Measurements from ENCODE around the gene PDE4B.

PDE4B gene

GRCh38 chr1:66147226-66147835, 354.6 kb downstream of the PDE4B start:
- Histone ChIP-seq H3K4me3 (ENCODE audit: low read length) (no peak overlapping the region), H3K4me2 (ENCODE audit: low read length) (no peak overlapping the region), H3K4me1 (ENCODE audit: control insufficient read depth, insufficient read depth, low read length) (no peaks in the 10 kb centered on the region), H3K9ac (ENCODE audit: low read depth, low read length) (no peak overlapping the region), H3K27me3 (ENCODE audit: control insufficient read depth, insufficient read depth, low read length) (peaks cover 3% of the 10 kb centered on the region), H3K36me3 (ENCODE audit: insufficient read depth, low read length) (no peaks in the 10 kb centered on the region), H3K9me3 (replicated peaks; ENCODE audit: low read length) (no peaks in the 10 kb centered on the region)

- Histone ChIP-seq H3K9me3 (replicated peaks; ENCODE audit: low read length) (no peaks in the 10 kb centered on the region), H3K27me3 (ENCODE audit: control insufficient read depth, insufficient read depth, low read length) (no peaks in the 10 kb centered on the region), H3K4me3 (ENCODE audit: low read length) (no peak overlapping the region), H3K9ac (ENCODE audit: low read depth, low read length) (no peak overlapping the region), H3K4me1 (ENCODE audit: control insufficient read depth, insufficient read depth, low read length) (no peaks in the 10 kb centered on the region), H3K4me2 (ENCODE audit: low read length) (no peak overlapping the region), H3K36me3 (ENCODE audit: insufficient read depth, low read length) (no peaks in the 10 kb centered on the region)
Observed at GRCh38 chr1:66152034-66152433, 359.3 kb downstream of the PDE4B start.

- Histone ChIP-seq H3K4me1 (ENCODE audit: control insufficient read depth, insufficient read depth, low read length) (no peaks in the 10 kb centered on the region), H3K27me3 (ENCODE audit: control insufficient read depth, insufficient read depth, low read length) (no peaks in the 10 kb centered on the region), H3K4me2 (ENCODE audit: low read length) (no peak overlapping the region), H3K9me3 (replicated peaks; ENCODE audit: low read length) (no peaks in the 10 kb centered on the region), H3K36me3 (ENCODE audit: insufficient read depth, low read length) (no peaks in the 10 kb centered on the region), H3K4me3 (ENCODE audit: low read length) (no peak overlapping the region), H3K9ac (ENCODE audit: low read depth, low read length) (no peak overlapping the region)
Observed at GRCh38 chr1:66154394-66154793, 361.7 kb downstream of the PDE4B start.

DNA sequence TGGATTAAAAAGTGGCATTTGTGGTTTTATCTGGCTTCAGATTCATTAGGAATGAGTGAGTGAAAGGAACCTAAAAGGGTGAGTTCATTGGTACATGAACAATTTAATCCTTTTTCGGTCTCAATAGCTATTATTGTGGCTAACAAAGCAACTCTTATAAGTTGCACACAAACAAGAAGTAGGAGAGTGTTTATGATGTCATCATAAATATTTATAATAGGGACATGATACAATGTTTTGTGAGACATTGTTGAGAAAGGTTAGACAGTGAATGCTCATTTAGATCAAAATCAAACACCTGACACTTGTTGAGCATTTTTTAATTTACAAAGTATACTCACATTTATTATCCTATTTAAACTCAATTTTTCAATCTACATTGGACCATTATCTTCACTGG, 363.4 kb downstream of the PDE4B start:
- Histone ChIP-seq H3K4me2 (ENCODE audit: low read length) (no peak overlapping the region), H3K27me3 (ENCODE audit: control insufficient read depth, insufficient read depth, low read length) (no peaks in the 10 kb centered on the region), H3K9ac (ENCODE audit: low read depth, low read length) (no peak overlapping the region), H3K9me3 (replicated peaks; ENCODE audit: low read length) (no peaks in the 10 kb centered on the region), H3K4me3 (ENCODE audit: low read length) (no peak overlapping the region), H3K4me1 (ENCODE audit: control insufficient read depth, insufficient read depth, low read length) (no peaks in the 10 kb centered on the region), H3K36me3 (ENCODE audit: insufficient read depth, low read length) (no peaks in the 10 kb centered on the region)

- Histone ChIP-seq H3K9ac (ENCODE audit: low read depth, low read length) (no peak overlapping the region), H3K9me3 (replicated peaks; ENCODE audit: low read length) (no peaks in the 10 kb centered on the region), H3K4me2 (ENCODE audit: low read length) (no peak overlapping the region), H3K36me3 (ENCODE audit: insufficient read depth, low read length) (no peaks in the 10 kb centered on the region), H3K4me1 (ENCODE audit: control insufficient read depth, insufficient read depth, low read length) (no peaks in the 10 kb centered on the region), H3K4me3 (ENCODE audit: low read length) (no peak overlapping the region), H3K27me3 (ENCODE audit: control insufficient read depth, insufficient read depth, low read length) (no peaks in the 10 kb centered on the region)
Observed at GRCh38 chr1:66159800-66160199, 367.1 kb downstream of the PDE4B start.

GRCh38 chr1:66160719-66161118, 368.0 kb downstream of the PDE4B start:
- no peaks in the 10 kb centered on the region for H3K9me3 ChIP-seq (replicated peaks; ENCODE audit: low read length)
- H3K4me2 ChIP-seq (ENCODE audit: low read length): no peak overlapping the region
- no peaks in the 10 kb centered on the region for H3K27me3 ChIP-seq (ENCODE audit: control insufficient read depth, insufficient read depth, low read length)
- no peak overlapping the region for H3K4me3 ChIP-seq (ENCODE audit: low read length)
- H3K36me3 ChIP-seq (ENCODE audit: insufficient read depth, low read length): no peaks in the 10 kb centered on the region
- no peaks in the 10 kb centered on the region for H3K4me1 ChIP-seq (ENCODE audit: control insufficient read depth, insufficient read depth, low read length)
- H3K9ac ChIP-seq (ENCODE audit: low read depth, low read length): no peak overlapping the region

DNA sequence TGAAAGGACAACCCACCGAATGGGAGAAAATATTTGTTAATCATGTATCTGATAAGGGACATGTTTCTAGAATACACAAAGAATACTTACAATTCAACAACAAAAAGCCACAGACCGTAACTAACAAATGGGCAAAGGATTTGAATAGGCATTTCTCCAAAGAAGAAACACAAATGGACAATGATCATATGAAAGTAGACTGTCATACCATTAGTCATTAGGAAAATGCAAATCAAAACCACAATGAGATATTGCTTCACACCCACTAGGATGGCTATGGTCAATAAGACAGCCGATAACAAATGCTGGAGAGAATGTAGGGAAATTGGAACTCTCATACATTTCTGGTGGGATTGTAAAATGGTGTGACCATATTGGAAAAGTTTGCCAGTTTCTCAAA, 374.1 kb downstream of the PDE4B start:
- no peaks in the 10 kb centered on the region for H3K27me3 ChIP-seq (ENCODE audit: control insufficient read depth, insufficient read depth, low read length)
- no peak overlapping the region for H3K4me2 ChIP-seq (ENCODE audit: low read length)

GRCh38 chr1:66167267-66167666, 374.6 kb downstream of the PDE4B start:
- Histone ChIP-seq H3K4me2 (ENCODE audit: low read length) (no peak overlapping the region), H3K36me3 (ENCODE audit: insufficient read depth, low read length) (no peaks in the 10 kb centered on the region), H3K4me1 (ENCODE audit: control insufficient read depth, insufficient read depth, low read length) (no peaks in the 10 kb centered on the region), H3K9ac (ENCODE audit: low read depth, low read length) (no peak overlapping the region), H3K27me3 (ENCODE audit: control insufficient read depth, insufficient read depth, low read length) (no peaks in the 10 kb centered on the region), H3K9me3 (replicated peaks; ENCODE audit: low read length) (no peaks in the 10 kb centered on the region), H3K4me3 (ENCODE audit: low read length) (no peak overlapping the region)

More for the DNA sequence above, 374.1 kb downstream of the PDE4B start:
- no peaks in the 10 kb centered on the region for H3K4me1 ChIP-seq (ENCODE audit: control insufficient read depth, insufficient read depth, low read length)
- no peak overlapping the region for H3K9ac ChIP-seq (ENCODE audit: low read depth, low read length)
- no peaks in the 10 kb centered on the region for H3K9me3 ChIP-seq (replicated peaks; ENCODE audit: low read length)
- no peaks in the 10 kb centered on the region for H3K36me3 ChIP-seq (ENCODE audit: insufficient read depth, low read length)
- no peak overlapping the region for H3K4me3 ChIP-seq (ENCODE audit: low read length)

- no peaks in the 10 kb centered on the region for H3K9me3 ChIP-seq (replicated peaks; ENCODE audit: low read length)
- H3K36me3 ChIP-seq (ENCODE audit: insufficient read depth, low read length): no peaks in the 10 kb centered on the region
- no peak overlapping the region for H3K4me2 ChIP-seq (ENCODE audit: low read length)
- no peaks in the 10 kb centered on the region for H3K27me3 ChIP-seq (ENCODE audit: control insufficient read depth, insufficient read depth, low read length)
- H3K4me3 ChIP-seq (ENCODE audit: low read length): no peak overlapping the region
- H3K4me1 ChIP-seq (ENCODE audit: control insufficient read depth, insufficient read depth, low read length): no peaks in the 10 kb centered on the region
- H3K9ac ChIP-seq (ENCODE audit: low read depth, low read length): no peak overlapping the region
Observed at GRCh38 chr1:66168467-66168887, 375.8 kb downstream of the PDE4B start.

DNA sequence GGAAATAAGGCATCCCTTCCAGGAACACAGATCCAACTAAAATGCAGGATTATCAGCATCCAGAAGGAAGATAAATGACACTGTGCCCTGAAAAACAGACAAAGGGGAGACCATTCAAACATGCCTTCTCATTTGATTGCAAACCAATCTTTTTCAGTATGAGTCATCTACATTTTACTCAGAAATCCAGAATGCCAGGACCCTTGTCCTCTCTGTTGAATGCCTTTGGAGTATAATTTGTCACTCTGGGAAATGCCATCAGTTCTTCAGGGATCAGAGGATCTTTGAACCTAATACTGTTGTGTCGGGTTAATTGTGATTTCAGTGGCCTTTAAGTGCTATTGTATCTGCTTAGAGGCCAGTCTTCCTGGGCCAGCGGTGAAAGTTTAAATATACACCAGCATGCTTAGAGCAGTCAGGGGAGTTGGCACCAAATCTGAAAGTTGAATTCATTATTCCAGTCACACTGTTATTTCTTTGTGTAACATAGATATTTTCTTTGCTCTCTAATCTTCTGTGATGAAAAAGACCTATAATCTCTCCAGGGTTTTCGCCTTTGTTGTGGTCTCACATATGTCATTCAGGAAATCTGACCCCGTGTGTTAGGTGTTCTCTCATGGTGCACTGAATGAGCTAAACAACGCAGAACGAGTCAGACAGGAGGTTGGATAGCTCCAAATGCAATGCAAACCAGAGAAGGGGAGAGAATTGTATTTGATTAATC, 376.4 kb downstream of the PDE4B start:
- Histone ChIP-seq H3K4me2 (ENCODE audit: low read length) (no peak overlapping the region), H3K9me3 (replicated peaks; ENCODE audit: low read length) (no peaks in the 10 kb centered on the region), H3K27me3 (ENCODE audit: control insufficient read depth, insufficient read depth, low read length) (no peaks in the 10 kb centered on the region), H3K9ac (ENCODE audit: low read depth, low read length) (no peak overlapping the region), H3K36me3 (ENCODE audit: insufficient read depth, low read length) (no peaks in the 10 kb centered on the region), H3K4me1 (ENCODE audit: control insufficient read depth, insufficient read depth, low read length) (no peaks in the 10 kb centered on the region), H3K4me3 (ENCODE audit: low read length) (no peak overlapping the region)

DNA sequence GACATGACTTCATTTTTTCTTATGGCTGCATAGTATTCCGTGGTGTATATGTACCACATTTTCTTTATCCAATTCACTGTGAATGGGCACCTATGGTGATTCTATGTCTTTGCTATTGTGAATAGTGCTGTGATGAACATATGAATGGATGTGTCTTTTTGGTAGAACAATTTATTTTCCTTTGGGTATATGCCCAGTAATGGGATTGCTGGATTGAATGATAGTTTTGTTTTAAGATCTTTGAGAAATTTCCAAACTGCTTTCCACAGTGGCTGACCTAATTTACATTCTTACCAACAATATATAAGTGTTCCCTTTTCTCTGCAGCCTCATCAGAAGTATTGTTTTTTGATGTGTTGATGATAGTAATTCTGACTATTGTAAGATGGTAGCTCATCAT, 379.6 kb downstream of the PDE4B start:
- no peak overlapping the region for H3K4me3 ChIP-seq (ENCODE audit: low read length)
- no peaks in the 10 kb centered on the region for H3K27me3 ChIP-seq (ENCODE audit: control insufficient read depth, insufficient read depth, low read length)
- no peak overlapping the region for H3K9ac ChIP-seq (ENCODE audit: low read depth, low read length)
- H3K4me2 ChIP-seq (ENCODE audit: low read length): no peak overlapping the region
- H3K36me3 ChIP-seq (ENCODE audit: insufficient read depth, low read length): no peaks in the 10 kb centered on the region
- no peaks in the 10 kb centered on the region for H3K4me1 ChIP-seq (ENCODE audit: control insufficient read depth, insufficient read depth, low read length)
- no peaks in the 10 kb centered on the region for H3K9me3 ChIP-seq (replicated peaks; ENCODE audit: low read length)

DNA sequence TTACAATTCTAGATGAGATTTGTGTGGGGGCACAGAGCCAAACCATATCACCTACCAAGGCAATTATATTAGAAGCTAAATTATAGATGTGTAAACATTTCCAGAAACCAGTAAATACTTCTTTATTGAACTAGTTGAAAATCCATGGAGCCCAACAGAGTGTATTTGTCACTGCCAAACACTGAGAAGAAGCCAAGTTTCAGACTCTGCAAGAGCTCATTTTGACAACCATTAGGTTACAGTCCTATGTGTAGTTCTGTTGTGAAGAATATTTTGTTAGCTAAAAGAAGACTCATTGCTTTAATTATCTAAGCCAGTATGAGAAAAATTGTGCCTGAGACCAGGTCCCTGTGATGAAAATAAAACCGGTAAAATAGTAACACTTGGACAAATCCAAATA, 382.4 kb downstream of the PDE4B start:
- Histone ChIP-seq H3K9ac (ENCODE audit: low read depth, low read length) (no peak overlapping the region), H3K4me3 (ENCODE audit: low read length) (no peak overlapping the region), H3K4me1 (ENCODE audit: control insufficient read depth, insufficient read depth, low read length) (no peaks in the 10 kb centered on the region), H3K36me3 (ENCODE audit: insufficient read depth, low read length) (no peaks in the 10 kb centered on the region), H3K27me3 (ENCODE audit: control insufficient read depth, insufficient read depth, low read length) (no peaks in the 10 kb centered on the region), H3K4me2 (ENCODE audit: low read length) (no peak overlapping the region), H3K9me3 (replicated peaks; ENCODE audit: low read length) (no peaks in the 10 kb centered on the region)
